ENCODE results near the gene CREBRF. TPM values are rescaled to one million over a fixed set of nuclear protein-coding genes. Genes with fewer than 3 reads are reported as not detected.

Gene CREBRF
- total RNA-seq, 4 donors from 2014 or later, result 51.7 to 72.2 (median 64.1) TPM

GRCh38 chr5:173055042-173055721 is 970 bp upstream of the CREBRF start:
- no peak for TF ChIP-seq CTCF (IDR thresholded peaks at IDR 0.05; ENCODE audit: low read depth)

GRCh38 chr5:173055722-173055982 is 500 bp upstream of the CREBRF start:
- no peak for TF ChIP-seq CTCF (IDR thresholded peaks at IDR 0.05; ENCODE audit: low read depth)

GRCh38 chr5:173056783-173057061 is 570 bp downstream of the CREBRF start:
- no peak for TF ChIP-seq CTCF (IDR thresholded peaks at IDR 0.05; ENCODE audit: low read depth)

- TF ChIP-seq CTCF (IDR thresholded peaks at IDR 0.05; ENCODE audit: low read depth), result no peak
Measured at GRCh38 chr5:173057062-173057924, 1.1 kb downstream of the CREBRF start.

- TF ChIP-seq CTCF (IDR thresholded peaks at IDR 0.05; ENCODE audit: low read depth), result no peak
Measured at GRCh38 chr5:173062141-173062540, 6.0 kb downstream of the CREBRF start.

- no peak for TF ChIP-seq CTCF (IDR thresholded peaks at IDR 0.05; ENCODE audit: low read depth)
Measured at GRCh38 chr5:173065155-173065554, 9.0 kb downstream of the CREBRF start.

GRCh38 chr5:173069671-173070070 is 13.5 kb downstream of the CREBRF start:
- no peak for TF ChIP-seq CTCF (IDR thresholded peaks at IDR 0.05; ENCODE audit: low read depth)
